ENCODE measurements around the gene TRAF5.
"Not testable (repeated sequence)": the region's sequence is repeated elsewhere in the genome, so short reads cannot be mapped to it uniquely, and the experiment has no call there.

The TRAF5 gene

GRCh38 chr1:211377539-211378450 lies 51.2 kb downstream of the TRAF5 start:
- no peak for DNase-seq (ENCODE audit: low read depth)

GRCh38 chr1:211378844-211379243 lies 52.2 kb downstream of the TRAF5 start:
- no peak for DNase-seq (ENCODE audit: low read depth)

GRCh38 chr1:211379446-211379845 lies 52.8 kb downstream of the TRAF5 start:
- DNase-seq (ENCODE audit: low read depth) = no peak

- DNase-seq (ENCODE audit: low read depth) = no peak
Measured at GRCh38 chr1:211381481-211382181, 55.0 kb downstream of the TRAF5 start.

GRCh38 chr1:211382182-211382713 lies 55.6 kb downstream of the TRAF5 start:
- DNase-seq (ENCODE audit: low read depth) = no peak

- peak; percentile 55 for DNase-seq (ENCODE audit: low read depth)
Measured at GRCh38 chr1:211382714-211383480, 56.3 kb downstream of the TRAF5 start.

GRCh38 chr1:211384524-211384923 lies 57.9 kb downstream of the TRAF5 start:
- DNase-seq (ENCODE audit: low read depth) = no peak

GRCh38 chr1:211386921-211387320 lies 60.3 kb downstream of the TRAF5 start:
- DNase-seq (ENCODE audit: low read depth) = no peak

GRCh38 chr1:211390829-211391228 lies 64.2 kb downstream of the TRAF5 start:
- not testable (repeated sequence) for DNase-seq (ENCODE audit: low read depth)

GRCh38 chr1:211393203-211393602 lies 66.6 kb downstream of the TRAF5 start:
- no peak for DNase-seq (ENCODE audit: low read depth)

GRCh38 chr1:211398266-211398930 lies 71.8 kb downstream of the TRAF5 start:
- not testable (repeated sequence) for DNase-seq (ENCODE audit: low read depth)

- DNase-seq (ENCODE audit: low read depth) = not testable (repeated sequence)
Measured at GRCh38 chr1:211399851-211400393, 73.3 kb downstream of the TRAF5 start.

- DNase-seq (ENCODE audit: low read depth) = not testable (repeated sequence)
Measured at GRCh38 chr1:211401751-211402150, 75.1 kb downstream of the TRAF5 start.

GRCh38 chr1:211406086-211406485 lies 79.5 kb downstream of the TRAF5 start:
- DNase-seq (ENCODE audit: low read depth) = not testable (repeated sequence)

- not testable (repeated sequence) for DNase-seq (ENCODE audit: low read depth)
Measured at GRCh38 chr1:211407749-211408148, 81.1 kb downstream of the TRAF5 start.

- DNase-seq (ENCODE audit: low read depth) = no peak
Measured at GRCh38 chr1:211411639-211412038, 85.0 kb downstream of the TRAF5 start.

- DNase-seq (ENCODE audit: low read depth) = no peak
Measured at GRCh38 chr1:211415700-211416099, 89.1 kb downstream of the TRAF5 start.

- DNase-seq (ENCODE audit: low read depth) = not testable (repeated sequence)
Measured at GRCh38 chr1:211416246-211416627, 89.6 kb downstream of the TRAF5 start.

GRCh38 chr1:211416628-211417323 lies 90.1 kb downstream of the TRAF5 start:
- not testable (repeated sequence) for DNase-seq (ENCODE audit: low read depth)

GRCh38 chr1:211420389-211420788 lies 93.8 kb downstream of the TRAF5 start:
- no peak for DNase-seq (ENCODE audit: low read depth)
